GM18867 (cell line): ENCODE measurements around the gene ABLIM2.

Experiments
- ATAC-seq: cut with Tn5 transposase; IDR thresholded peaks from one replicate; pipeline ENCODE4 v1.9.1; 2021; ENCODE audit warnings: mild to moderate bottlenecking, moderate library complexity; ENCODE audit not compliant: unreplicated experiment

ABLIM2 gene

GRCh38 chr4:8033829-8034528, 124.6 kb downstream of the ABLIM2 start:
- ATAC-seq: no peak

DNA sequence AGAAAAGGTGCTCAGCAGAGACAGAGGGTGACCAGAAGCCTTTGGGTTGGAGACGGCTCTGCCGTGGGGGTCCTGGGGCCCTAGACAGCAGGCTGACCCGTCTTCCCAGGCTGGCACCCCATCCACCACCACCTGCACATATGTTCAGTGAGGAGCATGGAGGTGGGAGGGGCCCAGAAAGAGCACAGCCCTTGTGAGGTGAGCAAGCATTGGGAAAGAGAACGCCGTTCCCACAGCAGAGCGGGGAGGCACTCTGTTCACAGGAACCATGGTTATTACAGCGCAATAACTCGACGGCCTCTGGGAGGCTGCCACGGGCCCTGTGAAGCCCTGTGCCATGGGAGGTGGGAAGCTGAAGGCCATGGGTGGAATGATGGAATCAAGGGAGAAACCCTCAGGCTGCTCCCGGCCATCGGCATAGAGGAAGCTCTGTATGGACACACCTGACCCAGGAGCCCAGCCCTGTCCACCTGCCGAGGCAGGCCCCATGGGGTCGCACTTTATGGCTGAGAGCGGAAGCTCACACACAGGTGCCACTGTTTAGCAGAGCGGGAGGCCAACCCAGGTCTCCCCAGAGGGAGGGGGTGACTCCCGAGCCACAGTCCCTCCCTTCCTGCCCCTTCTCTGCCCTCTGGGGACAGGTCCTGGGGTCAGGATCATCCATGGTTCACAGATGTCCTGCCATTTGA, 125.4 kb downstream of the ABLIM2 start:
- ATAC-seq: no peak

GRCh38 chr4:8032381-8032780, 126.2 kb downstream of the ABLIM2 start:
- no peak for ATAC-seq

GRCh38 chr4:8030121-8030781, 128.4 kb downstream of the ABLIM2 start:
- ATAC-seq: no peak

DNA sequence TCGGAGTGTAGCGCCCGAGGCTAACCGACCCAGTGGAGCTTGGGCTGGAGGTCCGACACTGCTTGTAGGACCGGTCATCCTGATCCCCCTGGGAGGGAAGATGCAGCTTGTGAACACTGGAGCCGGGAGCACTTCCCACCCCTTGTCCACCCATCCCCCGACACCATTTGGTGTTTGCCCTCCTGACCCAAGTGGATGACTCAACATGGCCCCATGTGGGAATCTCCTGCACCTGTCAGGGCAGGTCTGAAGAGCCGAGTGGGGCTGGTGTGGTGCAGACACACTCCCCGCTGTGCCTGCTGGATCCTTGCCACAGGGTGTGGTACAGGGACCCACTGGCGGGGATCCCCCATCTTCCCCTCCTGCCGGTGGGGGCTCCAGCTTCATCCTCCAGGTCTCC, 128.9 kb downstream of the ABLIM2 start:
- ATAC-seq: no peak

DNA sequence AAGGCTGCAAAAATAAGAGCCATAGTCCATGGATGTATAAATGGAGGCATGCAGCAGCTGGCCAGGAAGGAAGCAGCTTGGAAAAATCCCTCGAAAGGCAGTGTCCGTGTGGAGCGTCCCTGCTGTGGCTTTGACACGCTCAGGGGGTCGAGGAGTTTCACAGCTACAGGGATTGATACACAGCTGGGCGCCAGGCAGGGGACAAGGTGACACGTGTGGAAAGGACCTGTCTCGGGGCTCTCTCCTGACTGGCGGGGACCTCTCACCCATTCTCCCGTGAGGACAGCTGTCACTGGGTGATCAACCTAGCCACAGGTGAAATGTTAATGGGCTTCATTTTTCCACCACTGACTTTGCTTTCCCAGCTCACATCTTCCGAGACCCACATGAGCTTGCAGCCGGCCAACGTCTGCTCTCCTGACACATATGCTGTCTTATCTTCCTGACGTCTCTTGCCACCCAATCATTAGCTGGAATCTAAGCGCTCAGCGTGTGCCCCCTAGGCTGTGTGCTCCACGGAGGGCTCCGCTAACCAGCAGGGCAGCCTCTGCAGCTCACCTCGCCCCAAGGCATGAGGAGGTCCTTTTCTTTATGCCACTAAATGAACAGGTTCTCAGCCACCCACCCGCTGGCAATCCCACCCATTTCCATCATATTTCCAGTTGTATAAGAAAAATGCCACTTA, 129.6 kb downstream of the ABLIM2 start:
- ATAC-seq: no peak

DNA sequence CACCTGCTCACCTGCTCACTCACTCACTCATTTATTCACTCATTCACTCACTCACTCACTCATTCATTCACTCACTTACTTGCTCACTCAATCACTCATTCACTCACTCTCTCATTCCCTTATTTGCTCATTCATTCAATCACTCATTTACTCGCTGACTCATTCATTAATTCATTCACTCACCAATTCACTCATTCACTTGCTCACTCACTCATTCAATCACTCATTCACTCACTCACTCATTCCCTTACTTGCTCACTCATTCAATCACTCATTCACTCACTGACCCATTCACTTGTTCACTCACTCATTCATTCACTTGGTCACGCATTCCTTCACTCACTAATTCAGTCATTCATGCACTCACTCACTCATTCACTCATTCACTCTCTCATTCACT, 130.2 kb downstream of the ABLIM2 start:
- ATAC-seq: no peak

- no peak for ATAC-seq
These were observed 132.2 kb downstream of the ABLIM2 start for GRCh38 chr4:8026453-8026852.

- no peak for ATAC-seq
These were observed 132.9 kb downstream of the ABLIM2 start for GRCh38 chr4:8025668-8026067.

- ATAC-seq: no peak
These were observed 134.4 kb downstream of the ABLIM2 start for GRCh38 chr4:8024073-8024786.

DNA sequence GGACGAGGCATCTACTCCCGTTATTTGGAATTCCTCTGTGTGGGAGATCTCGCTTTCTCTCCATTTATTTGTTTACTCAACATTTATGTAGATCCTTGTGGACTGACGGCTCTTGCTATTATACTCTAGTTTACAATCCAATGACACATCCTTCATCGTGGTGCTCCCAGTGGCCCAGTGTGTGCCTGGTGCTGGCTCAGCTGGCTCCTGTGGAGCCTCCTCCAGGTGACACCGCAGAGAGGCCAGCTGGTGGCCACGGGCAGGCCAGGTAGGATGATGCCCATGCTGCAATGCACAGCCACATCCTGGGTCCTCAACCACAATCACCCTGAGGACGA, 134.9 kb downstream of the ABLIM2 start:
- ATAC-seq: no peak

GRCh38 chr4:8022767-8023695, 135.6 kb downstream of the ABLIM2 start:
- no peak for ATAC-seq

DNA sequence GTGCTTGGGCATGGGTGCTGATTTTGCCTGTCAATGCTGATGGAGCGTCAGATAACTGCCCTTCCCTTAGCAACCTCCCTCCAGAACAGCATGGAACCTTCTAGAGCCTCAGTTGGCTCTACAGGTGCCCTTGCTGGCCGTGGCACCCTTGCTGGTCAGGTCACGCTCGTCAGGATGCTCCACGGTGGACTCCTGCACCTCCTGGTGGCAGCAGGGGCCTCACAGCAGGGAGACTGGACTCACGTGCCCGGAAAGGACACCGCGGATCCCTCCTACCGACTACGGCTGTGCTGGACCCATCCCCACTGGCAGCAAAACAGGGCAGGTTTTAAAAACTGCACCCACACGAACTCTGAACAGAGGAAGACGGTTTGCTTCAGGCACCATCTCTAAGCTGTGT, 136.8 kb downstream of the ABLIM2 start:
- ATAC-seq: no peak

DNA sequence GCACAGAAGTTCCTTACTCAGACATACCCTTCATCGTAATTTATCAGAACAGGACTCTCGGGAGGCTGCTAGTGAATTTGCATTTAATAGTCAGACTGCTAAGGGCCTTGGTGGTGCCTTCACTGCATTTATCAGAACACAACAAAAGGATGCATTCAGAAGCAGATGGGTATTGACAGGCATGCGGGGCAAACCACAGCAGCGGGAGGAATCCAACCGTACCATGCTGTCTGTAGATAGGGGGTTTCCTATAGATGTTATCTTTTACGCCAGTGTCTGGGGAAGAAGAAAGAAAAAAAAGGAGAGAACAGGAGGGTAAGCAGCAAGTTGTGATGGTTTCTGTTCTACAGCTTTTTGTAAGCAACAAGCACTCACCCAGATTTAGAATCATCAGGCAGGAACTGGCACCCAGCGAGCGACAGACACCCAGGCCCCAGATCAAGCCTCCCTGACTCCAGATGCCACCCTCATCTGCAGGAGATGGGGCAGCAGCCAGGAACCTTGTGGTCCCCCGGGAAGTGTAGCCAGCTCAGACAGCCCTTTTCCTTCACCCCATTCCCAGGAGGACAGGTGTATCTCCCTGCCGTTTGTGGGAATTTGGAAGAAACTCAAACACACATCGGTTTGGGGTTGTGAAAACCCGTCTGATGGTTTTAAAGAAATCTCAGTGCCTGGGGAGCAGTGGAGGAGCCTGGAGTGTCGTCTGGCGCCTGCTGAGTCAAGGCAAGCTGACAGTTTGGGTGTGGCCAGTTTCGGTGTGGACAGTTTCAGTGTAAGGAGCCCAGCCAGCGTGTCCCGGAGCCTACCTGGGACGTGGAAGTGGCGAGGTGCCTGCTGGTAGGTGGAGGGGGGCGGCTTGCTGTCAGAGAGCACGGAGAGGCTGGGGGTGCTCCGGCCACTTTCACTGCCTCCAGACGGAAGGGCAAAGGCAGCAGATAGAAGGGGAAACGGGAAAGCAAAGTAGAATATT, 138.9 kb downstream of the ABLIM2 start:
- no peak for ATAC-seq

DNA sequence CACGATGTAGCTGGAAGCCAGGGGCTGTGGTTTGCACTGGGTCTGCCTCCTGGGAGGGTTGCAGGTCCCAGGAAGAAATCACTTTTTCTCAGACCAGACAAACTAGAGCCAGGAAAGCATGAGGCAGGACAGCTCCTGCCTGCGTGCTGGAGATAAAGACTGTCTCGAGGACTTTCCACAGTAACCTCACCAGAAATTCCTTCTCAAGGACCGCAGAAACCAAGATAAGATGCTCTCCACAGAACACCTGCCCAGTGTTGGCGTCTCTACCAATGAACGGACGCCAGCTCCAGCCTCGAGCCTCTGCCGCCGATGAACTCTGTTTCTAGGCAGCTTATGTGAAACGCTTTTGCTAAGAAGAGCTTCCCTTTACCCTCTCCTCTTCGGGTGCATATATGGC, 142.1 kb downstream of the ABLIM2 start:
- ATAC-seq: no peak

DNA sequence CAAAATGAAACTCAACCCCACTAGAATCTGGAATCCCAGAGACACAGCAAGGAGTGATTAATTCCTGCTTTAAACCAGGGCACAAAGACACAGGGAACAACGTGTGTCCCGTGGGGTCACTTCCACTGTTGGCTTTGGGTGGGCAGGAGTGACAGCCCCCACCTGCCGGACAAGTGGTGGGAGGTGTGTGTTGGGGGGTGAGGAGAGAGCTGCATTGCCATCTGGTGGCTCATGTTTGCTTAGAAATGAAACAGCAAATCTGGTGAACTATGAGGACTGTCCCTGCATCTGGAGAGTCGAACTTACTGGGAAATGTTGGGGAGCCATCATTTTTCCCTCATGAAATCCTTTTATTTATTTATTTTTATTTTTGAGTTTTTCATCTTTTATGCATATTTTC, 143.1 kb downstream of the ABLIM2 start:
- ATAC-seq: no peak

- ATAC-seq: no peak
These were observed 144.5 kb downstream of the ABLIM2 start for GRCh38 chr4:8013976-8014726.

GRCh38 chr4:8012517-8012916, 146.1 kb downstream of the ABLIM2 start:
- no peak for ATAC-seq
